Ovary (tissue), 3 donors: ENCODE results near the gene GNG8.

ENCODE experiments used
- CTCF ChIP-seq, 3 donors: fragments of 450-650 bp in 2 of 3; fragments of 200-600 bp in 1 of 3; IDR thresholded peaks; one replicate each; pipeline versions ENCODE4 v1.5.1 to v1.8.0; 2016 to 2022; ENCODE audit warnings: antibody characterized with exemption in 3 of 3, mild to moderate bottlenecking in 1 of 3
- EP300 ChIP-seq: sonication (generic); formaldehyde crosslinking; IDR thresholded peaks from one replicate; pipeline ENCODE4 v1.6.1; 2017; ENCODE audit warnings: antibody characterized with exemption
- donor health status: DM: no; HTN: no; CAD: no.

GRCh38 chr19:46648961-46649960 is 13.3 kb upstream of the GNG8 start:
- TF ChIP-seq CTCF (IDR thresholded peaks at IDR 0.05), result no peak
- TF ChIP-seq EP300, result no peak
